Fibroblast of lung (primary cell): Measurements from ENCODE around the gene MSLN. TPM values are rescaled to one million over a fixed set of nuclear protein-coding genes. Genes with fewer than 3 reads are reported as not detected.

Experiments
- DNase-seq, 2 donors: peaks; one replicate each; pipeline versions ENCODE4 v3.0.0 to v3.0.0-alpha.2; 2010; ENCODE audit warnings: low read depth in 2 of 2
- H2AFZ ChIP-seq: 2 replicates; pipeline ENCODE4 v1.5.1; 2012; ENCODE audit warnings: low read length, control low read depth, inconsistent platforms
- H3K27ac ChIP-seq: 2 replicates; pipeline ENCODE4 v1.5.1; 2011; ENCODE audit warnings: low read length, control low read depth; ENCODE audit not compliant: insufficient read depth
- H3K27me3 ChIP-seq: 2 replicates; pipeline ENCODE4 v1.5.1; 2011; ENCODE audit warnings: mild to moderate bottlenecking, low read length; ENCODE audit not compliant: control insufficient read depth, insufficient read depth
- H3K36me3 ChIP-seq: 2 replicates; pipeline ENCODE4 v1.5.1; 2011; ENCODE audit warnings: low read length; ENCODE audit not compliant: control insufficient read depth, insufficient read depth
- H3K4me1 ChIP-seq: 2 replicates; pipeline ENCODE4 v1.5.1; 2011; ENCODE audit warnings: low read length; ENCODE audit not compliant: control insufficient read depth, insufficient read depth; ENCODE audit errors: extremely low read depth
- H3K4me2 ChIP-seq: 2 replicates; pipeline ENCODE4 v1.5.1; 2011; ENCODE audit warnings: low read length, control low read depth; ENCODE audit not compliant: insufficient read depth; ENCODE audit errors: extremely low read depth
- H3K4me3 ChIP-seq, 4 experiments: fragments of 200-600 bp in 1 of 4; sonication (generic) in 1 of 4; replicated peaks in 1 of 4; 2 replicates each; pipeline ENCODE4 v1.5.1; 2011 to 2016; ENCODE audit warnings: low read length in 4 of 4, low read depth in 3 of 4, mild to moderate bottlenecking in 3 of 4, control low read depth in 2 of 4, inconsistent platforms in 1 of 4, mixed read lengths in 1 of 4; ENCODE audit not compliant: insufficient read depth in 1 of 4; ENCODE audit errors: control extremely low read depth in 1 of 4
- H3K79me2 ChIP-seq: 2 replicates; pipeline ENCODE4 v1.5.1; 2012; ENCODE audit warnings: mild to moderate bottlenecking, low read length, inconsistent platforms; ENCODE audit not compliant: control insufficient read depth, insufficient read depth
- H3K9ac ChIP-seq: 2 replicates; pipeline ENCODE4 v1.5.1; 2011; ENCODE audit warnings: mild to moderate bottlenecking, low read length, control low read depth; ENCODE audit not compliant: insufficient read depth
- H3K9me3 ChIP-seq: 2 replicates; pipeline ENCODE4 v1.5.1; 2012; ENCODE audit warnings: low read depth, low read length; ENCODE audit not compliant: control insufficient read depth, insufficient read depth
- H4K20me1 ChIP-seq: 2 replicates; pipeline ENCODE4 v1.5.1; 2011; ENCODE audit warnings: low read length; ENCODE audit not compliant: control insufficient read depth, insufficient read depth; ENCODE audit errors: extremely low read depth
- EZH2 ChIP-seq: IDR thresholded peaks from 2 replicates; pipeline ENCODE4 v1.5.1; 2012; ENCODE audit warnings: low read length, control low read depth, mild to moderate bottlenecking; ENCODE audit errors: missing control alignments
- polyA plus RNA-seq, 2 donors: library from polyadenylated mRNA; depleted of rRNA in 1 of 2; stranded (reverse) in 1 of 2; unstranded in 1 of 2; fragments of >200 nt; gene quantifications; 2 replicates each; pipeline ENCODE4 v1.2.1, GENCODE V29; 2011 to 2012; ENCODE audit warnings: missing spikeins in 1 of 2
- total RNA-seq: library from RNA; depleted of rRNA; stranded (reverse); fragments of >200 nt; gene quantifications from 2 replicates; pipeline ENCODE4 v1.2.1, GENCODE V29; 2014
- TF ChIP-seq, protein P1 (sequence below), 2 donors: IDR thresholded peaks in 1 of 2; conservative IDR thresholded peaks in 1 of 2; 1 replicate in 1 of 2; 2 replicates in 1 of 2; pipeline ENCODE4 v1.5.1; 2011 to 2012; ENCODE audit warnings: low read length in 2 of 2, control low read depth in 1 of 2, inconsistent platforms in 1 of 2, low read depth in 1 of 2, mild to moderate bottlenecking in 1 of 2

The MSLN gene
- total and polyA plus RNA-seq, 2 donors (not counting 1 experiment from before 2014, with no cell fraction given) = not detected

DNA sequence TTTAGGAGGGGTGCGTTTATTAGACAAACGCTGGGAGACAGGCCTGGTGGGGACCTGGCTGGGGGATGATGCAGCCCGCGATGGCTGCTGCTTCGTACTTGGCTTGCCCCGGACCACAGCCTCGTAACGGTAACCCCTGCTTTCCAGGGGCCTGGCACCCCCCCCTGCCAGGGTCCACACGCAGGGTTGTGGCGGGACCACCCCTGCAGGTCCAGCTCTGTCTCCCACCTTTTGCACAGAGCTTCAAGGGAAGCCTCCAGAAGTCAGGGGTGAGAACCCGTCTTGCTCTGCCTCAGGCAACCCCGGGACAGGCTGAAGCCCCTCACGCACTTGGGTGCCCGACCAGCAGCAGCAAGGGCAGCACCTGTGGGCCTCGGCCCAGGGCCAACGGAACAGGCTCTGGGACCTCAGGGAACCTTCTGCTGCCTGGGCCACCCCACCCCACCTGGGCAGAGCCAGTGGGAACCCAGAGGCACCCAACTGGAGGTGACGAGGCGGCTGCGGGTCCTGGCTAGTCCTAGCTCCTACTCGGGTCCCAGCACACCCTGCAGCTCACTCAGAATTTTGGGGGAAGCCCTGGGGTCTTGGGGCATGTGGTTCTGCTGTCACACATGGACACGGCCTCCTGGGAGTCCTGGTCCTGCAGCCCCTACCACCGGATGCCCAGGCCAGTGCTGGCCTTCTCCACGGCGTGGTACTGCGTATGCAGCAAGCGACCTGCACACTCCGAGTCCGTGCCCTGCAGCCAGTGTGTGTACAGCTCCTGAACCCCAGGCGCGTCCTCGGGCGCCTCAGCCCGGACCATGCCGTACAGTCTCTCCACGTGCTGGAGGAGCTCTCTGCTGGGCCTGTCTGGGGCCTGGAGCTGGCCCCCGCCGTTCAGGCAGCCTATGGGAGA lies 30.5 kb upstream of the MSLN start:
- Histone ChIP-seq H3K4me1 (no peaks in the 10 kb centered on the region), H3K79me2 (no peaks in the 10 kb centered on the region), H3K27ac (no peak overlapping the region), H3K9ac (no peak overlapping the region), H3K4me3 (no peak overlapping the region), H3K36me3 (peaks cover 20% of the 10 kb centered on the region), H3K27me3 (no peaks in the 10 kb centered on the region), H2AFZ (no peak overlapping the region), H4K20me1 (no peaks in the 10 kb centered on the region), H3K9me3 (no peaks in the 10 kb centered on the region), H3K4me2 (no peak overlapping the region)
- DNase-seq = no peak
- TF ChIP-seq, protein P1, sequence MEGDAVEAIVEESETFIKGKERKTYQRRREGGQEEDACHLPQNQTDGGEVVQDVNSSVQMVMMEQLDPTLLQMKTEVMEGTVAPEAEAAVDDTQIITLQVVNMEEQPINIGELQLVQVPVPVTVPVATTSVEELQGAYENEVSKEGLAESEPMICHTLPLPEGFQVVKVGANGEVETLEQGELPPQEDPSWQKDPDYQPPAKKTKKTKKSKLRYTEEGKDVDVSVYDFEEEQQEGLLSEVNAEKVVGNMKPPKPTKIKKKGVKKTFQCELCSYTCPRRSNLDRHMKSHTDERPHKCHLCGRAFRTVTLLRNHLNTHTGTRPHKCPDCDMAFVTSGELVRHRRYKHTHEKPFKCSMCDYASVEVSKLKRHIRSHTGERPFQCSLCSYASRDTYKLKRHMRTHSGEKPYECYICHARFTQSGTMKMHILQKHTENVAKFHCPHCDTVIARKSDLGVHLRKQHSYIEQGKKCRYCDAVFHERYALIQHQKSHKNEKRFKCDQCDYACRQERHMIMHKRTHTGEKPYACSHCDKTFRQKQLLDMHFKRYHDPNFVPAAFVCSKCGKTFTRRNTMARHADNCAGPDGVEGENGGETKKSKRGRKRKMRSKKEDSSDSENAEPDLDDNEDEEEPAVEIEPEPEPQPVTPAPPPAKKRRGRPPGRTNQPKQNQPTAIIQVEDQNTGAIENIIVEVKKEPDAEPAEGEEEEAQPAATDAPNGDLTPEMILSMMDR (conservative IDR thresholded peaks at IDR 0.05 in 1 of 2, IDR thresholded peaks at IDR 0.05 in 1 of 2; ENCODE audit: low read depth in 1 of 2, low read length in 2 of 2) = no peak
- no peak for TF ChIP-seq EZH2

DNA sequence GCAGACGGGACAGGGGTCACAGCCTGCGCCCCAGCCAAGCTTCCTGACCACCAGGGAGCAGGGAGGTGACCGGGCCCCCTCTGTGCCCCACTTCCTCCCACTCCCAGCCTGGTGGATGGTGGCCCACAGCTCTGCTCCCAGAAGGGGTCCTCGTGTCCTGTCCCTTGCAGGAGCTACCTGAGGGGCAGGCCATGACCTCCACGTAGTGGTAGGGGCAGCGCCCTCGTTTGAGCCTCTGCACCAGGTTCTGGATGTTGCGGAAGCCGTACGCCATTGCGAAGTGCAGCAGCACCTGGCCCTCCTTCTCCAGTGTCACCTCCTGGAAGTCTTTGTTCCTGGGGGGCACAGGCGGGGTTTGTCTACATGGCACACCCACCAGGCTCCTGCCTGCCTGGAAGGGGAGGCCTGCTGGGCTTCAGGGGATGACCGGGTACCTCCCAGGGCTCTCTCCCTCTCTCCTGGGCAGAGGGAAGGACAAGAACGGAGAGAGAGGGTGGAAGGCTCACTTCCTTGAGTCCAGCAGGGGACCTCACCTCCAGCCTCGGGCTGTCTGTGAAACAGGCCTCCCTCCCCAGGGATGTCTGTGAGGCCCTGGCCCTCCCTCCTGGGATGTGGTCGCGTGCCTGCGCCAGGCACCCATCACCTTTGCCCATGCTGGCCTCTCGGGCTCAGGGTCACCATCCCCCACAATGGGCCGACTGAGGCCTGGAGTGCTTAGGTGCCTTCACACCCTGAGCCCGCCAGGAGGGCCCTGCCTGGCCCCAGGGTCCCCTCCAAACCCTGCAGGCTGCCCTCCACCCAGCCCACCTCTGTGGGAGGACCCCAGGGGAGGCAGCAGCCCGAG lies 29.6 kb upstream of the MSLN start:
- peaks cover 21% of the 10 kb centered on the region for H3K36me3 ChIP-seq
- no peaks in the 10 kb centered on the region for H3K27me3 ChIP-seq

More for the DNA sequence above, 29.6 kb upstream of the MSLN start:
- H4K20me1 ChIP-seq = no peaks in the 10 kb centered on the region
- no peak overlapping the region for H3K27ac ChIP-seq
- DNase-seq = no peak
- no peaks in the 10 kb centered on the region for H3K9me3 ChIP-seq
- H2AFZ ChIP-seq = no peak overlapping the region
- no peaks in the 10 kb centered on the region for H3K4me1 ChIP-seq
- H3K4me2 ChIP-seq = no peak overlapping the region
- no peak overlapping the region for H3K4me3 ChIP-seq
- H3K9ac ChIP-seq = no peak overlapping the region
- TF ChIP-seq, protein P1 (conservative IDR thresholded peaks at IDR 0.05 in 1 of 2, IDR thresholded peaks at IDR 0.05 in 1 of 2; ENCODE audit: low read depth in 1 of 2, low read length in 2 of 2) = no peak
- no peak for TF ChIP-seq EZH2
- no peaks in the 10 kb centered on the region for H3K79me2 ChIP-seq
